Neuron (in vitro differentiated cells): ENCODE measurements around the gene RAPGEF4.
"Not testable (repeated sequence)": the region's sequence is repeated elsewhere in the genome, so short reads cannot be mapped to it uniquely, and the experiment has no call there.

Experiments
- H2AFZ ChIP-seq: one replicate; pipeline ENCODE4 v1.6.1; 2013; ENCODE audit warnings: low read depth, mild to moderate bottlenecking, inconsistent platforms, low read length, moderate library complexity
- H3K27me3 ChIP-seq: one replicate; pipeline ENCODE4 v1.6.1; 2013; ENCODE audit warnings: low read length; ENCODE audit not compliant: insufficient read depth
- H3K36me3 ChIP-seq: one replicate; pipeline ENCODE4 v1.6.1; 2013; ENCODE audit warnings: low read length; ENCODE audit not compliant: insufficient read depth
- H3K4me1 ChIP-seq: one replicate; pipeline ENCODE4 v1.6.1; 2013; ENCODE audit warnings: low read length; ENCODE audit not compliant: insufficient read depth
- H3K4me3 ChIP-seq: 2 replicates; pipeline ENCODE4 v1.5.1; 2013; ENCODE audit warnings: mild to moderate bottlenecking, low read length, moderate library complexity
- H3K9me3 ChIP-seq: one replicate; pipeline ENCODE4 v1.6.1; 2013; ENCODE audit warnings: low read length

The RAPGEF4 gene

GRCh38 chr2:172803308-172803707 lies 67.7 kb downstream of the RAPGEF4 start:
- not testable (repeated sequence) for H3K27me3 ChIP-seq, H3K9me3 ChIP-seq

GRCh38 chr2:172804423-172804822 lies 68.8 kb downstream of the RAPGEF4 start:
- peaks cover 2% of the 10 kb centered on the region for H3K9me3 ChIP-seq
- no peak overlapping the region for H3K4me3 ChIP-seq
- H3K27me3 ChIP-seq, result no peaks in the 10 kb centered on the region
- H3K4me1 ChIP-seq, result no peaks in the 10 kb centered on the region
- H3K36me3 ChIP-seq, result no peaks in the 10 kb centered on the region
- H2AFZ ChIP-seq, result no peak overlapping the region

More at GRCh38 chr2:172803308-172803707, 67.7 kb downstream of the RAPGEF4 start:
- H3K36me3 ChIP-seq, H3K4me3 ChIP-seq, H3K4me1 ChIP-seq, H2AFZ ChIP-seq: not testable (repeated sequence)

GRCh38 chr2:172806493-172806892 lies 70.8 kb downstream of the RAPGEF4 start:
- H3K9me3 ChIP-seq, result peaks cover 2% of the 10 kb centered on the region
- H3K4me3 ChIP-seq, result no peak overlapping the region

GRCh38 chr2:172806996-172807395 lies 71.4 kb downstream of the RAPGEF4 start:
- Histone ChIP-seq H3K27me3 (peaks cover 5% of the 10 kb centered on the region), H3K36me3 (no peaks in the 10 kb centered on the region), H3K9me3 (peaks cover 2% of the 10 kb centered on the region), H3K4me1 (no peaks in the 10 kb centered on the region), H2AFZ (peak overlapping the region; percentile 86), H3K4me3 (no peak overlapping the region)

More at GRCh38 chr2:172806493-172806892, 70.8 kb downstream of the RAPGEF4 start:
- H3K36me3 ChIP-seq, result no peaks in the 10 kb centered on the region
- peaks cover 5% of the 10 kb centered on the region for H3K27me3 ChIP-seq
- no peaks in the 10 kb centered on the region for H3K4me1 ChIP-seq
- H2AFZ ChIP-seq, result peak overlapping the region; percentile 86

- Histone ChIP-seq H3K4me3 (no peak overlapping the region), H3K4me1 (no peaks in the 10 kb centered on the region), H3K36me3 (no peaks in the 10 kb centered on the region), H3K9me3 (no peaks in the 10 kb centered on the region), H3K27me3 (peaks cover 5% of the 10 kb centered on the region), H2AFZ (no peak overlapping the region)
Observed at GRCh38 chr2:172808156-172808555, 72.5 kb downstream of the RAPGEF4 start.

GRCh38 chr2:172811027-172811426 lies 75.4 kb downstream of the RAPGEF4 start:
- Histone ChIP-seq H3K27me3 (peaks cover 5% of the 10 kb centered on the region), H3K9me3 (no peaks in the 10 kb centered on the region), H3K4me1 (no peaks in the 10 kb centered on the region), H3K36me3 (no peaks in the 10 kb centered on the region), H3K4me3 (no peak overlapping the region), H2AFZ (no peak overlapping the region)

- Histone ChIP-seq H3K36me3 (no peaks in the 10 kb centered on the region), H2AFZ (no peak overlapping the region), H3K4me1 (no peaks in the 10 kb centered on the region), H3K27me3 (peaks cover 5% of the 10 kb centered on the region), H3K4me3 (no peak overlapping the region), H3K9me3 (no peaks in the 10 kb centered on the region)
Observed at GRCh38 chr2:172812158-172812744, 76.6 kb downstream of the RAPGEF4 start.

GRCh38 chr2:172813314-172813888 lies 77.8 kb downstream of the RAPGEF4 start:
- Histone ChIP-seq H3K4me1 (no peaks in the 10 kb centered on the region), H3K27me3 (peaks cover 5% of the 10 kb centered on the region), H3K4me3 (no peak overlapping the region), H3K9me3 (no peaks in the 10 kb centered on the region), H2AFZ (no peak overlapping the region), H3K36me3 (no peaks in the 10 kb centered on the region)

GRCh38 chr2:172817411-172817810 lies 81.8 kb downstream of the RAPGEF4 start:
- H3K4me3 ChIP-seq, result no peak overlapping the region
- no peaks in the 10 kb centered on the region for H3K9me3 ChIP-seq
- H3K27me3 ChIP-seq, result no peaks in the 10 kb centered on the region
- no peaks in the 10 kb centered on the region for H3K36me3 ChIP-seq
- H3K4me1 ChIP-seq, result no peaks in the 10 kb centered on the region
- no peak overlapping the region for H2AFZ ChIP-seq

GRCh38 chr2:172819943-172820342 lies 84.3 kb downstream of the RAPGEF4 start:
- Histone ChIP-seq H3K36me3 (no peaks in the 10 kb centered on the region), H3K4me1 (no peaks in the 10 kb centered on the region), H2AFZ (no peak overlapping the region), H3K9me3 (no peaks in the 10 kb centered on the region), H3K4me3 (no peak overlapping the region), H3K27me3 (no peaks in the 10 kb centered on the region)

GRCh38 chr2:172821370-172822338 lies 86.0 kb downstream of the RAPGEF4 start:
- H3K27me3 ChIP-seq, result no peaks in the 10 kb centered on the region

GRCh38 chr2:172822585-172822984 lies 86.9 kb downstream of the RAPGEF4 start:
- H3K36me3 ChIP-seq, result no peaks in the 10 kb centered on the region
- H3K9me3 ChIP-seq, result no peaks in the 10 kb centered on the region
- no peak overlapping the region for H2AFZ ChIP-seq
- H3K4me1 ChIP-seq, result no peaks in the 10 kb centered on the region
- no peaks in the 10 kb centered on the region for H3K27me3 ChIP-seq
- H3K4me3 ChIP-seq, result no peak overlapping the region

More at GRCh38 chr2:172821370-172822338, 86.0 kb downstream of the RAPGEF4 start:
- Histone ChIP-seq H3K36me3 (no peaks in the 10 kb centered on the region), H3K9me3 (no peaks in the 10 kb centered on the region), H3K4me3 (no peak overlapping the region), H2AFZ (no peak overlapping the region), H3K4me1 (no peaks in the 10 kb centered on the region)

GRCh38 chr2:172823261-172823850 lies 87.7 kb downstream of the RAPGEF4 start:
- H2AFZ ChIP-seq, result no peak overlapping the region
- no peaks in the 10 kb centered on the region for H3K36me3 ChIP-seq
- H3K27me3 ChIP-seq, result peaks cover 4% of the 10 kb centered on the region
- H3K4me1 ChIP-seq, result no peaks in the 10 kb centered on the region
- H3K9me3 ChIP-seq, result no peaks in the 10 kb centered on the region
- no peak overlapping the region for H3K4me3 ChIP-seq
